ENCODE measurements around the gene ARHGEF4.

Gene ARHGEF4

GRCh38 chr2:131043199-131044074, 206.7 kb downstream of the ARHGEF4 start:
- no peak overlapping the region for H3K4me3 ChIP-seq (ENCODE audit: low read depth, low read length)
- TF ChIP-seq CTCF (IDR thresholded peaks at IDR 0.05; ENCODE audit: insufficient read depth, low read depth, low read length, missing control alignments): no peak
- DNase-seq (ENCODE audit: low read depth): no peak

GRCh38 chr2:131044075-131044756, 207.5 kb downstream of the ARHGEF4 start:
- no peak overlapping the region for H3K4me3 ChIP-seq (ENCODE audit: low read depth, low read length)
- no peak for DNase-seq (ENCODE audit: low read depth)
- no peak for TF ChIP-seq CTCF (IDR thresholded peaks at IDR 0.05; ENCODE audit: insufficient read depth, low read depth, low read length, missing control alignments)

- no peak for DNase-seq (ENCODE audit: low read depth)
- no peak for TF ChIP-seq CTCF (IDR thresholded peaks at IDR 0.05; ENCODE audit: insufficient read depth, low read depth, low read length, missing control alignments)
- no peak overlapping the region for H3K4me3 ChIP-seq (ENCODE audit: low read depth, low read length)
Measured at GRCh38 chr2:131044757-131045150, 208.0 kb downstream of the ARHGEF4 start.

GRCh38 chr2:131045286-131046027, 208.7 kb downstream of the ARHGEF4 start:
- no peak overlapping the region for H3K4me3 ChIP-seq (ENCODE audit: low read depth, low read length)
- no peak for TF ChIP-seq CTCF (IDR thresholded peaks at IDR 0.05; ENCODE audit: insufficient read depth, low read depth, low read length, missing control alignments)
- no peak for DNase-seq (ENCODE audit: low read depth)

- no peak for TF ChIP-seq CTCF (IDR thresholded peaks at IDR 0.05; ENCODE audit: insufficient read depth, low read depth, low read length, missing control alignments)
- DNase-seq (ENCODE audit: low read depth): no peak
- H3K4me3 ChIP-seq (ENCODE audit: low read depth, low read length): no peak overlapping the region
Measured at GRCh38 chr2:131046028-131046917, 209.6 kb downstream of the ARHGEF4 start.
